ENCODE data around the gene IKZF1. TPM values are rescaled to one million over a fixed set of nuclear protein-coding genes. Genes with fewer than 3 reads are reported as not detected.

The IKZF1 gene
- total RNA-seq, 3 donors from 2014 or later, result 14.2 to 21.4 (median 21.3) TPM

DNA sequence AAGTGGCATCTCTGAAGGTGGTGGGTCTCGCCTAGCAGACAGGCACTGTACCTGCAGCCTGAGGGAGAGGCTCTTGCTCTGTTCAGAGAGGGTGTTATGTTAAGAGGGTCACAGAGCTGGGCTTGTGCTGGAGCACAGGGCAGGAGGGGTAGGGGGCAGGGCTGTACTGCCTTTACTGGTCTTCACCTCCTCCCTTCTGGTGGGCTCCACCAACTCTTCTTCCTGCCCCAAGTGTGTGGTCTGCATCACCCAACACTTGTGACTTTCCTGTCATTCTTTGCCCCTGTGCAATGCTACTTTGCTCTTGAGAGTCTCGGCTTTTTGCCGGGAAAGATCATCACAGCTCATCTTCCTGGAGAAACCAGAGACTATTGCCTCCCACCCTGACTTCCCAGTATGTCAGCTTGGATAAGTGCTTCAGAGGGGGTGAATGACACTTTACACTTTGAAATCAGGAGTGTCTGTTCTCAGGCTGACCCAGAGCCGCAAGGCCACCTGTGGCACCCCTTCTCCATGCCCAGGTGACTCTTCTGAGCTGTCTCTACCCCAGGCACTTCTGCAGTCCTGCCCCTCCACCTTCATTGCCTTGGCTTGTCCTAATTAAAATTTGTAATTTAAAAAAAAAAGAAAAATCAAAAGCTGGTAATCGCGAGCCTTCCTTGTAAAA lies 38.4 kb upstream of the IKZF1 start:
- no peak for TF ChIP-seq POLR2A (IDR thresholded peaks at IDR 0.05)
- no peak for TF ChIP-seq CTCF (IDR thresholded peaks at IDR 0.05)
- no peak for TF ChIP-seq POLR2AphosphoS5 (IDR thresholded peaks at IDR 0.05)
- H3K27me3 ChIP-seq, result no peaks in the 10 kb centered on the region
- no peaks in the 10 kb centered on the region for H3K4me1 ChIP-seq
- no peaks in the 10 kb centered on the region for H3K9me3 ChIP-seq
- DNase-seq (ENCODE audit: low spot score in 2 of 2), result no peak
- no peak overlapping the region for H3K27ac ChIP-seq
- intact Hi-C loops (cut with DNase I; ENCODE audit: low total_unique reads), result no loop called here
- H3K4me3 ChIP-seq, result no peak overlapping the region
- H3K36me3 ChIP-seq, result no peaks in the 10 kb centered on the region

DNA sequence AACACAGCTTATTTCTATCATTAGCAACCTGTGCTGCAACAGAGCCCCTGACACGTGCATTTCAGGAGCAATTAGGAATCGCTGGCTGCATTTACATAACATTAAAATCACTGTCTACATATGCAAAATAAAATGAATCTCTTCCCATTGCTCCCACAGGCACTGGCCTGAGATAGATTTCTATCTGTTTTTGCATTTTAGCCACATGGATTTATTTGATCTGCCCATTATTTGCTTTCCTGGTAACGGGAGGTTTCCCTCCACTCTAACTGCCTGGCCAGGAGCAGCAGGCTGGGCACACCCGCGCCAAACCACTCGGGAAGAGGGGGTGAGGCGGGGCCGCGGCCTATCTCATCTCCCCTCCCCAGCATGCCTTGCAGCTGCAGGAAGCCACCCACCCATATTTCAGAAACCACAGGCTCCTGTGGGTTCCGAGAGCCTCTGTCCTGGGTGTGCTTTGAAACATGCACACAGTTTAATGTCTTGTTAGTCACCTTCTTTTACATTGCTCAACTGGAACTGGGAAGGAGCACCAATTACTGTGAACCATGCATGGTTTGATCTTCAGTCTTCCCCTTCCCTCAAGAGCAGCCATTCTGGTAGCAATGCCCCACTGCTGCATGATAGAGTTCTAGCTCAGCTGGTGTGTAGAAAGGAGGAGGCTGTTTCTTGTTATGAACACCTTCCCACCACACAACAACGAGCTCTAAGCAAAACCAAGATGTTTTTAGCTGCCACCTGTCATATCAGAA lies 37.7 kb upstream of the IKZF1 start:
- Histone ChIP-seq H3K9me3 (no peaks in the 10 kb centered on the region), H3K4me1 (no peaks in the 10 kb centered on the region), H3K27me3 (no peaks in the 10 kb centered on the region), H3K36me3 (no peaks in the 10 kb centered on the region), H3K27ac (no peak overlapping the region), H3K4me3 (no peak overlapping the region)
- no peak for DNase-seq (ENCODE audit: low spot score in 2 of 2)
- intact Hi-C loops (cut with DNase I; ENCODE audit: low total_unique reads), result no loop called here
- TF ChIP-seq CTCF (IDR thresholded peaks at IDR 0.05) (no peak), POLR2AphosphoS5 (IDR thresholded peaks at IDR 0.05) (no peak), POLR2A (IDR thresholded peaks at IDR 0.05) (no peak)

DNA sequence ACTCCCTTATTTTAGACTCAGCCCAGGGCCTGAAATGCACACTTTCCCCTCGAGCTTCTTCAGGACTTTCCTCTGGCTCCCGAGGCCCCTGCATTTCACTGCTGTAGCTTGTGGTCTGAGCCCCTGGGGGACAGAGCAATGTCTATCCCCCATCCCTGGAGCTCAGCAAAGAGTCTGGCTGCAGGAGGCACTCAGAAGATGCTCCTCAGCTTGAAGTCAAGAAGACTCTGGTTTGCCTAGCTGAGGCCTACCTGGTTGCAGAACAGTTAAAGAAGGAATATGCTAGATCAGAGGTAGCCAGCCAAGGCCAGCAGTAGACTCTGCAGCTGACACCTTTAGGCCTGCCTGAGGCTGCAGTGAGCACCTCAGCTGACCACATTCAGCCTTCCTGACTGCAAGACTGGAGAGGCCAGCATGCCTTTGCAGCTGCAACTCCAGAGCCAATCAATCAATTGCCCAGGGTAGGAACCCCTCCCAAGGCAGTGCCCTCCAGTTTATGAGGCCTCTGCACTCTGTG lies 36.9 kb upstream of the IKZF1 start:
- Histone ChIP-seq H3K36me3 (no peaks in the 10 kb centered on the region), H3K9me3 (no peaks in the 10 kb centered on the region), H3K27me3 (no peaks in the 10 kb centered on the region), H3K4me3 (no peak overlapping the region), H3K4me1 (no peaks in the 10 kb centered on the region), H3K27ac (no peak overlapping the region)
- no peak for DNase-seq (ENCODE audit: low spot score in 2 of 2)
- TF ChIP-seq POLR2A (IDR thresholded peaks at IDR 0.05), result no peak
- TF ChIP-seq CTCF (IDR thresholded peaks at IDR 0.05), result no peak
- TF ChIP-seq POLR2AphosphoS5 (IDR thresholded peaks at IDR 0.05), result no peak
- intact Hi-C loops (cut with DNase I; ENCODE audit: low total_unique reads), result no loop called here

GRCh38 chr7:50268223-50268622 lies 36.3 kb upstream of the IKZF1 start:
- DNase-seq (ENCODE audit: low spot score in 2 of 2), result no peak
- no peaks in the 10 kb centered on the region for H3K4me1 ChIP-seq
- no peaks in the 10 kb centered on the region for H3K9me3 ChIP-seq
- no peak overlapping the region for H3K4me3 ChIP-seq
- TF ChIP-seq CTCF (IDR thresholded peaks at IDR 0.05), result no peak
- no peak for TF ChIP-seq POLR2A (IDR thresholded peaks at IDR 0.05)
- no peak for TF ChIP-seq POLR2AphosphoS5 (IDR thresholded peaks at IDR 0.05)
- H3K36me3 ChIP-seq, result no peaks in the 10 kb centered on the region
- no peaks in the 10 kb centered on the region for H3K27me3 ChIP-seq
- H3K27ac ChIP-seq, result no peak overlapping the region
- intact Hi-C loops (cut with DNase I; ENCODE audit: low total_unique reads), result no loop called here

DNA sequence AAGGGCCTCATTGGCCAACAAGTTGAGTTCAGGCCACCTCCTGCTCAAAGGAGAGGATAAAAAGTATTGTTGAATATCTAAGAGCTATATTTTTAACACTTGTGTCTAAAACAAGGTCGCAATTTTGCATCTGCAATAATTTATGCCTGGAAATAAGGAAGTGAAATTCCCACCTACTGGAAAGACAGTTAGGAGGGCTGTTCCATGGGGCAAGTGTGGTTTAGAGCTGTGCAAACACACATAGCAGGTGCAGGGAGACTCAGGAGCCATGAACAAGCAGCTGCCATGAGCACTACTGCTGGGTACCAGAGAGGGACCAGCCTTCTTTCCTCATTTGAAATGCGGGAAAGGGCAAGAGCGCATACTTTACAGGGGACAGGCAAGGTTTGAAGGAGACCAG lies 35.5 kb upstream of the IKZF1 start:
- H3K27ac ChIP-seq, result no peak overlapping the region
- H3K4me3 ChIP-seq, result no peak overlapping the region
- no peaks in the 10 kb centered on the region for H3K9me3 ChIP-seq
- TF ChIP-seq POLR2AphosphoS5 (IDR thresholded peaks at IDR 0.05) (no peak), CTCF (IDR thresholded peaks at IDR 0.05) (no peak), POLR2A (IDR thresholded peaks at IDR 0.05) (no peak)
- H3K36me3 ChIP-seq, result no peaks in the 10 kb centered on the region
- H3K27me3 ChIP-seq, result no peaks in the 10 kb centered on the region
- H3K4me1 ChIP-seq, result no peaks in the 10 kb centered on the region
- DNase-seq (ENCODE audit: low spot score in 2 of 2), result no peak
- intact Hi-C loops (cut with DNase I; ENCODE audit: low total_unique reads), result no loop called here
